ENCODE results near the gene NLE1.
"Not testable (repeated sequence)": the region's sequence is repeated elsewhere in the genome, so short reads cannot be mapped to it uniquely, and the experiment has no call there.

The NLE1 gene

GRCh38 chr17:35162755-35163154 lies 20.7 kb upstream of the NLE1 start:
- DNase-seq (ENCODE audit: low read depth in 2 of 2): no peak

DNA sequence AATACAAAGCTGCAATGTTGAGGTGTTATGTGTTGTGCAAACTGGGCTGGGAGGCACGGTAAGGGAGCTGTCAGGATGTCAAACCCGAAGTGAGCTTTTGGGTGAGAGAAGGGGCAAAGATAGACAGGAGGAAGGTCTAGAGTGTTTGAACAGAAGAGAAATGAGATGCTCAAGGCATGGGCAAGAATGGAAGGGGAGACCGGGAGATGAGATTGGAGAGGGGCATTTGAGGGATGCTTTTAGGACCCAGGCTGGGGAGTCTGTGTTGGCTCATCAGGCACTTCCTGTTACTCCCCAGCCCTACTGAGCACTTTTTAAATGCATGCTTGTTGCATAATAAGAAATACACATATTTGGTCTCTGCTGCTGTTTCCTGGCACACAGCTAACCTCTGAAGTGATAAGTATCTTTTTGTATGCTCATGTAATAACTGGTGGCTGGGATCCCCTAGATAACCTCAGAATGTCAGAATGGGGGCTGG lies 19.2 kb upstream of the NLE1 start:
- DNase-seq (ENCODE audit: low read depth in 2 of 2): no peak

DNA sequence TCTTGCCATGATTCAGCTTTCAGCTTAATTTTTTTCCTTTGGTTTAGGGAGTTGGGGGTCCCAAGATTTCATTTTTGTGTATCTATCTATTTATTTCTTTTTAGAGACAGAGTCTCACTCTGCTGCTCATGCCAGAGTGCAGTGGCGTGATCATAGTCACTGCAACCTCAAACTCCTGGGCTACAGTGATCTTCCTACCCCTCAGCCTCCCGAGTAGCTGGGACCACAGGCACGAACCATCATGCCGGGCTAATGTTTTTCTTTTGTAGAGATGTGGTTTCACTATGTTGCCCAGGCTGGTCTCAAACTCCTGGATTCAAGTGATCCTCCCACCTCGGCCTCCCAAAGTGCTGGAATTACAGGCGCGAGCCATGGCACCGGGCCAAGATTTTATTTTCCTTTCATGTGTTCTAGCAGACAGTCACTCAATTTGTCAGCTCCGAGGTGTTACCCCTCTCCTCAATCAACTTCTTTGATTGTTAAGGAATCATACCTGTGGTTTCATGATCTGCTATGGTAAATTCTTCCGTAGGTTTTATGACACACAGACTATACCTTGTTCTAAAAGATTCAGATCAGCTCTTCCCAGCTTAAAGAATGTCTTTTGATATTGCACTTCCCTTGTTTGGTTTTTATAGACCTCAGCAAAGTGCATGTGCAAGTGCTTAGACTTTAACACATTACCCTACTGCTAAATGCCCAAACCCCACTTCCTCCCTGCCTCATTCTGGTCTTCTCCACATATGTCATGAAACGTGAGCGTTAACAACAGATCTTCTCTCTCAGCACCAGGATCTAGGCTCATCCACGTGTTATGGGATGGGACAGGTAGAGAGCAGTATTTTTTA lies 18.5 kb upstream of the NLE1 start:
- no peak for DNase-seq (ENCODE audit: low read depth in 2 of 2)

DNA sequence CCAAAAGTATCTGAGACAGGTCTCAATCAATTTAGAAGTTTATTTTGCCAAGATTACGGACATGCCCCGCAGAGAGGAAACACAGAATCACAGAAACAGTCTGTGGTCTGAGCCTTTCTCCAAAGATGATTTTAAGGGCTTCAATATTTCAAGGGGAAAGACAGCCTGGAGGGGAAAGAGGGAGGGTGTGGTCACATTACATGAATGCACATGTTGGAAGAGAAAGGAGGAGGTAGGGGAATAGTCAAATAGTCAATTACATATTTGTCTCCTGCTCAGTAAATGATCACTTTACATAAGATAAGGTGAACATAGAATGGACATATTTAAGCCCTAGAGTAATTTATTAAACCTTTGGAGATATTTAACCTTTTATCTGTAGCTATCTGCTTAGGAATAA lies 17.8 kb upstream of the NLE1 start:
- no peak for DNase-seq (ENCODE audit: low read depth in 2 of 2)

DNA sequence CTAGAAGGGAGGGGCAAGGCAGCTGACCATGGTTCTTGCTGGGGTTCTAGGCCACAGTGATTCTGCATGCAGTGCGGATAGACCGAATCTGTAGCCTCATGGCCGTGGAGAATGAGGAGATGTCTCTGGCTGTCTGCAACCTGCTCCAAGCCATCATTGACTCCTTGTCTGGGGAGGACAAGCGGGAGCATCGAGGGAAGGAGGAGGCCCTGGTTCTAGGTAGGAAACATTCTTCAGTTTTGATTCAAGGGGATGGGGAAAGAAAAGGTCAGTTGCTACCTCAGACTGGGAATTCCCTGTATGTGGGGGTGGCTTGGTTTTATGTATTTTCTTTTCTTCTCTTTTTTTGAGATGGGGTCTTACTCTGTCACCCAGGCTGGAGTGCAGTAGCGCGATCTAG lies 13.1 kb upstream of the NLE1 start:
- DNase-seq (ENCODE audit: low read depth in 2 of 2): no peak

- no peak for DNase-seq (ENCODE audit: low read depth in 2 of 2)
Observed at GRCh38 chr17:35154196-35155165, 12.4 kb upstream of the NLE1 start.

DNA sequence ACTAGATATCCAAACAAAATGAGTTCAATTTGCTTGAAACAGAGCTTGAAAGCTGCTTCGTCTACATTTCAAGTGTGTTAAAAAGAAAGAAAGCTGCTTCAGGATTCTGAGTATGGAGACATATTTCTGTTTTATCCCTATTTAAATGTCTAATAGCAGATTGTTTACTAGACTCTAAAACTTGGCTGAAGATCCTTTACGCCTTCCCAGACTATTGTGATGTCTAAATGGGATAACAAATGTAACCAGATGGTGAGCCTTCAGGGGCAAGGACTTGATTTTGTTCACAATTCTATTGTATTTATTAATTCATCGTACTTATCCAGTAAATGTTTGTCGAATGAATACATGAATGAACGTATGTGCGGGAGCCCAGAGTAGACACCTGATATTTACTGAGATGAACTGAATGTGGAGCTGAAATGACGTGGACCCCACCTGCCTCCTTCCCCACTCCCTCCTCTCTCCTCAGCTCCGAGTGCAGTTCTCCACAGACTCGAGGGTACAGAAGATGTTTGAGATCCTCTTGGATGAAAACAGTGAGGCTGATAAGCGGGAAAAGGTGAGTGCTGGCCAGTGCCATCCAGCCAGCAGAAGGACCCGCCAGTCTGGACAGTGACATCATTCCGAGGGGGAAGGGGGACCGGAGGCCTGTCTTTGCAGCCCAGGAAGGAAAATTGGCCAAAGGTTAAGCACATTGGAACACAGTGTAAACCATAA lies 10.5 kb upstream of the NLE1 start:
- no peak for DNase-seq (ENCODE audit: low read depth in 2 of 2)

DNA sequence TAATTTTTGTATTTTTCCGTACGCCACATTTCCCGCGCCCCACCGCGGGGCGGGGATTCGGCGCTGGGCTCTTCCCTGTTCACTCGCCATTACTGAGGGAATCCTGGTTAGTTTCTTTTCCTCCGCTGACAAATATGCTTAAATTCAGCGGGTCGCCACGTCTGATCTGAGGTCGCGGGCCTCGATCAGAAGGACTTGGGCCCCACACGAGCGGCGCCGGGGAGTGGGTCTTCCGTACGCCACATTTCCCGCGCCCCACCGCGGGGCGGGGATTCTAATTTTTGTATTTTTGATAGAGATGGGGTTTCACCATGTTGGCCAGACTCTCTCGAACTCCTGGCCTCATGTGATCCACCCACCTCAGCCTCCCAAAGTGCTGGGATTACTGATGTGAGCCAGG lies 9.0 kb upstream of the NLE1 start:
- not testable (repeated sequence) for DNase-seq (ENCODE audit: low read depth in 2 of 2)

DNA sequence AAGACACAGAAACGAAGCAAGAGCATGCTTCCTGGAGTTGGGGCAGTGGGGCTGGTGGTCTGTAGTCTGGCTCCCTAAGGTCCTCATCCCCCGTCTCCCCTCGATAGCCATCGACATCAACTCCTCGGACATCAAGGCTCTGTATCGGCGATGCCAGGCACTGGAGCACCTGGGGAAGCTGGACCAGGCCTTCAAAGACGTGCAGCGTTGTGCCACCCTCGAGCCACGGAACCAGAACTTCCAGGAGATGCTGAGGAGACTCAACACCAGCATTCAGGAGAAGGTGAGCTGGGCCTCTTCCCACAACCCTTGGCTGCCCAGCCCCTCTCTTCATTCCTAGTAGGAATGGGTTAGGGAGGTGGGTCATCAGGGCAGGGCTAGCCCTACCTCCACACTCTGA lies 7.8 kb upstream of the NLE1 start:
- DNase-seq (ENCODE audit: low read depth in 2 of 2): no peak

GRCh38 chr17:35148144-35148543 lies 6.0 kb upstream of the NLE1 start:
- no peak for DNase-seq (ENCODE audit: low read depth in 2 of 2)

DNA sequence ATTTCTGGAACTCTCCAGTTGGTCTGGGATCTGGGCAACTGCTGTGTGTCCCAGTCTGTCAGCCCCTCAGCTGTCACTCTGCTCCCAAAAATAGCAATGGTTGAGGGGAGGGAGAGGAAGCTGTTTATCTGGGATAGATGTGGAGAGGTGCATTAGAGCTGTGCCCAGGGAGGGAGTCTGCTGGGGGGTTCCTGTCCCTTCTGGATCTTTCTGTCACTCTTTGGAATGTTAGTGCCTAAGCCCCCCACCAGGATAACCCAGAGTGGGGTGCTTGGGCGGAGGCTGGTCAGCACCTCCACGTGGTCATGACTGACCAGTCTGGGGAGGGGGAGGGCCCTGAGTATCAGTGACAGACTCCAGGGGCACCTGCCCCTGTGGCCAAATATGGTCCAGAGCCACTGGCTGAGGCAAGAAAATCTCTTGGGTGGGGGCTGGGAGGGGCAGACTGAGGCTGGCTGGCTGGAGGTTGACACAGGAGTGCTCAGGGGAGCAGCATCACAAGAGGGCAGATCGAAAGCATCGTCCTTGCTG lies 5.3 kb upstream of the NLE1 start, which contains the start of gene UNC45B:
TSS of gene UNC45B (plus strand) at position 443 of the 531 bp plus-strand sequence. CDS start 447 bp downstream, outside the sequence.
- DNase-seq (ENCODE audit: low read depth in 2 of 2): no peak

DNA sequence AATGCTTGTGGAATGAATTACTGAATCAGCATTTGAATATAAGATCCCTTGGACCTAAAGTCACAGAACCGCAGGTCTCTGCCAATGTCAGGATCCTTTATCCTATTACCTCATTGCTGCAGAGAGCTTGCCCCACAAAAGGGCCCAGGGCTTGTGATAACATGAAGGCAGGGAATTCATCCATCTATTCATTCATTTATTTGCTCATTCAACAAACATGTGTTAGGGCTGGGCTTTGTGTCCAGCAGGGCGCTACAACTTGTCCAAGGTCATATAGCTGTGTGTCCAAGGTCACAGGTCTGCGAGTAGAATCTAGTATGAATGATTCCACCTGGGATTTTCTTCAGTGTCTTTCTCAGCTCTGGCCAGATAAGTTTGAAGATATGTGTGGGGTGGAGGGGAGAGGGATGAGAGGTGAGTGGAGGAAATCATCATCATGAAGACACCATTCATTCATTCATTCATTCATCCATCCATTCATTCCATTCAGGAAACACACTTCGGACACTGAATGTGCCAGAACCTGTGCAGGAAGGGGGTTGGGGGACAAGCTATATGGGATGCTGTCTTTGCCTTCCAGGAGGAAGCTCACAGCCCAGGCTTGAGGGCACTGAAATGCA lies 4.2 kb upstream of the NLE1 start:
- DNase-seq (ENCODE audit: low read depth in 2 of 2): no peak

GRCh38 chr17:35144840-35145239 lies 2.7 kb upstream of the NLE1 start:
- no peak for DNase-seq (ENCODE audit: low read depth in 2 of 2)

- no peak for DNase-seq (ENCODE audit: low read depth in 2 of 2)
Observed at GRCh38 chr17:35142467-35142796, 329 bp upstream of the NLE1 start.

DNA sequence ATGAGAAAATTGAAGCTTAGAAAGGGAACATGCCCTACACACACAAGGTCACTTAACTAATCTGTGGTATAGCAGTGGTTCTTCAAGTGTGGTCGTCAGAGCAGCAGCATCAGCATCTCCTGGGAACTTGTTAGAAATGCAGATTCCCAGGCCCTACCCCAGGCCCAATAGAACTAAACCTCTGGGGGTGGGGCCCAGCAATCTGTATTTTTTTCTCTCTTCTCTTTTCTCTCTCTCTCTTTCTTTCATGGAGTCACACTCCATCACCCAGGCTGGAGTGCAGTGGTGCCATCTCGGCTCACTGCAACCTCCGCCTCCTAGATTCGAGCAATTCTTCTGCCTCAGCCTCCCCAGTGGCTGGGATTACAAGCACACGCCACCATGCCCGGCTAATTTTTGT lies 3.9 kb downstream of the NLE1 start:
- no peak for DNase-seq (ENCODE audit: low read depth in 2 of 2)

DNA sequence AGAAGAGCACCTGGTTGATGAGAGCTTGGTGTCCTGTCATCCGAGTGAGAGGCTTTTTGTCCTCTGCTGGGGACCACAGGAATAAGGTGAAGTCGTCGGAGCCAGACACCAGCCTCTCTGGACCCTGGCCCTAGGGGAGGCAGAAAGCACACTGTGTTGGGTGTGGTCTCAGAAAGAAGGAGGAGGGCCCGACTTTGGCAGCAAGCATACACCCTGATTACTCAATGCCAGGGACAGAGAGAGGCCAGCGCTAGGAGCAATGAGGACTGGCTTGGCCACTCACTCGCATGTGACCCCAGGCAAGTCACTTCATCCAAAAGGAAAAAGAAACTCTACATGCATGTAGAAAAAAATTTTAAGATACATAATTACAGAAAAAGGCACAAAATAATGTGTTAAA lies 6.8 kb downstream of the NLE1 start:
- DNase-seq (ENCODE audit: low read depth in 2 of 2): no peak

GRCh38 chr17:35132816-35133550 lies 9.1 kb downstream of the NLE1 start:
- DNase-seq (ENCODE audit: low read depth in 2 of 2): no peak

- DNase-seq (ENCODE audit: low read depth in 2 of 2): no peak
Observed at GRCh38 chr17:35132099-35132498, 10.0 kb downstream of the NLE1 start.

GRCh38 chr17:35130392-35130791 lies 11.7 kb downstream of the NLE1 start:
- no peak for DNase-seq (ENCODE audit: low read depth in 2 of 2)

DNA sequence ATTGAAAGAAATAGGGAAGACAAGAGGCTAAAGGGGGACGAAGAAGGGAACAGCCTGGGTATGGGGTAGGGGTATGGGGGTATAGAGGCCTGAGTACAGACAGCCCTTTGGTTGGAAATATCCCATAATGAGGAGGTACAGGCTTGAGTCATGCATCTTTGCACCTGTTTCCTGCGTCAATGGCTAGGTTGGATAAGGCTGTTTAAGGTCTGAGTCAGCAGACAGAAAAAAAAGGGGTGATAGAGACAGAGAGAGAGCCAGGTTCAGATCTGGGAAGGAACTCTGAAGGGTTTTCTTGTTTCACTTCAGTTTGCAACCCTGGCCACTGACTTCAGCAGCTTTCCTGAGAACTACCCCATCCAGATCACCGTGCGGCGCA lies 12.1 kb downstream of the NLE1 start:
- DNase-seq (ENCODE audit: low read depth in 2 of 2): no peak
